B cell (primary cell): ENCODE data around the gene ANKS1A. TPM values are rescaled to one million over a fixed set of nuclear protein-coding genes. Genes with fewer than 3 reads are reported as not detected.

Experiments used
- ATAC-seq: fragments of 200-7000 bp; cut with Tn5 transposase; one replicate; pipeline ENCODE4 v1.10.0; 2021; ENCODE audit warnings: low read depth, mild to moderate bottlenecking, moderate number of reproducible peaks, moderate library complexity
- CTCF ChIA-PET: fragments of 350-600 bp; sonication (Branson Sonifier 250); formaldehyde crosslinking; loops from one replicate; lab custom pipeline; 2021; ENCODE audit warnings: antibody characterized with exemption, inconsistent platforms; lab: Charles Lee
- POLR2A ChIA-PET: fragments of 350-600 bp; sonication (Branson Sonifier 250); formaldehyde crosslinking; loops from one replicate; lab custom pipeline; 2021; ENCODE audit warnings: antibody characterized with exemption; lab: Charles Lee
- DNase-seq: peaks from one replicate; pipeline ENCODE4 v3.0.0; 2013
- H2AFZ ChIP-seq: 2 replicates; pipeline ENCODE4 v1.6.1; 2012; ENCODE audit warnings: mild to moderate bottlenecking, low read depth, low read length; ENCODE audit not compliant: insufficient read depth, poor library complexity, severe bottlenecking
- H3K27ac ChIP-seq, 2 donors: 1 replicate in 1 of 2; 2 replicates in 1 of 2; pipeline ENCODE4 v1.5.1; 2012 to 2013; ENCODE audit warnings: low read length in 2 of 2, mild to moderate bottlenecking in 2 of 2, moderate library complexity in 1 of 2
- H3K27me3 ChIP-seq, 4 experiments: fragments of 200-600 bp in 1 of 4; sonication (generic) in 1 of 4; replicated peaks in 1 of 4; 1 replicate in 2 of 4; 2 replicates in 2 of 4; pipeline versions ENCODE4 v1.6.1 to v1.7.0; 2013 to 2016; ENCODE audit warnings: low read length in 3 of 4, mild to moderate bottlenecking in 2 of 4, mixed read lengths in 1 of 4, moderate library complexity in 1 of 4; ENCODE audit not compliant: insufficient read depth in 4 of 4, control insufficient read depth in 3 of 4; ENCODE audit errors: control extremely low read depth in 1 of 4
- H3K36me3 ChIP-seq, 2 experiments: replicated peaks in 1 of 2; 1 replicate in 1 of 2; 2 replicates in 1 of 2; pipeline versions ENCODE4 v1.6.1 to v1.7.1; 2013; ENCODE audit warnings: low read length in 1 of 2; ENCODE audit not compliant: insufficient read depth in 2 of 2, control insufficient read depth in 1 of 2; ENCODE audit errors: control extremely low read depth in 1 of 2, extremely low read depth in 1 of 2
- H3K4me1 ChIP-seq, 2 donors: fragments of 200-600 bp in 1 of 2; sonication (generic) in 1 of 2; 1 replicate in 1 of 2; 2 replicates in 1 of 2; pipeline versions ENCODE4 v1.5.1 to v1.6.1; 2013 to 2017; ENCODE audit warnings: low read length in 2 of 2; ENCODE audit not compliant: control insufficient read depth in 2 of 2, insufficient read depth in 2 of 2
- H3K4me2 ChIP-seq: replicated peaks from 2 replicates; pipeline ENCODE3; 2012; ENCODE audit warnings: mild to moderate bottlenecking, low read depth, low read length; ENCODE audit not compliant: poor library complexity, severe bottlenecking
- H3K4me3 ChIP-seq, 5 experiments: fragments of 200-600 bp in 1 of 5; sonication (generic) in 1 of 5; 1 replicate in 3 of 5; 2 replicates in 2 of 5; pipeline versions ENCODE4 v1.5.1 to v1.7.0; 2011 to 2016; ENCODE audit warnings: low read length in 4 of 5, mild to moderate bottlenecking in 4 of 5, low read depth in 2 of 5, control low read depth in 1 of 5, moderate library complexity in 1 of 5; ENCODE audit not compliant: insufficient read depth in 1 of 5; ENCODE audit errors: control extremely low read depth in 1 of 5, extremely low read depth in 1 of 5
- H3K79me2 ChIP-seq: fragments of 200-600 bp; sonication (generic); one replicate; pipeline ENCODE4 v1.6.0; 2016; ENCODE audit warnings: low read length; ENCODE audit not compliant: control insufficient read depth, insufficient read depth
- H3K9ac ChIP-seq: fragments of 200-600 bp; sonication (generic); 2 replicates; pipeline ENCODE4 v1.6.1; 2017; ENCODE audit warnings: mild to moderate bottlenecking, low read length, moderate library complexity
- H3K9me3 ChIP-seq, 3 donors: one replicate each; pipeline versions ENCODE4 v1.6.1 to v1.7.1; 2013; ENCODE audit warnings: low read length in 2 of 3; ENCODE audit not compliant: control insufficient read depth in 2 of 3, insufficient read depth in 1 of 3; ENCODE audit errors: control extremely low read depth in 1 of 3
- H4K20me1 ChIP-seq: 2 replicates; pipeline ENCODE4 v1.6.0; 2012; ENCODE audit warnings: mild to moderate bottlenecking, low read length; ENCODE audit not compliant: insufficient read depth, control insufficient read depth, poor library complexity, severe bottlenecking
- H3K27ac Mint-ChIP-seq: one replicate; pipeline ENCODE4 v1.8.0; 2021; ENCODE audit warnings: mixed read lengths
- H3K27me3 Mint-ChIP-seq: one replicate; pipeline ENCODE4 v1.8.0; 2021; ENCODE audit warnings: mixed read lengths
- H3K4me1 Mint-ChIP-seq: one replicate; pipeline ENCODE4 v1.8.0; 2021; ENCODE audit warnings: mixed read lengths
- H3K4me3 Mint-ChIP-seq: one replicate; pipeline ENCODE4 v1.8.0; 2021; ENCODE audit warnings: mixed read lengths
- H3K9me3 Mint-ChIP-seq: one replicate; pipeline ENCODE4 v1.8.0; 2022; ENCODE audit warnings: mixed read lengths; ENCODE audit not compliant: insufficient read depth
- CTCF ChIP-seq: fragments of 200-600 bp; IDR thresholded peaks from one replicate; pipeline ENCODE4 v1.8.0; 2022; ENCODE audit warnings: antibody characterized with exemption, mild to moderate bottlenecking
- EZH2 ChIP-seq: IDR thresholded peaks from 2 replicates; pipeline ENCODE4 v1.6.1; 2012; ENCODE audit warnings: borderline replicate concordance, low read depth, mild to moderate bottlenecking, moderate library complexity, low read length; ENCODE audit not compliant: insufficient read depth, poor library complexity, severe bottlenecking
- WGBS: methylation state at CpG from one replicate; pipeline ENCODE4 v1.1.5; 2013; ENCODE audit warnings: missing lambda C conversion rate; ENCODE audit not compliant: insufficient coverage; 5-methylcytosine and 5-hydroxymethylcytosine counted together
- intact Hi-C: fragments of 100-400 bp; cut with micrococcal nuclease; formaldehyde crosslinking; loops from one replicate; pipeline ENCODE4 v1.10.0; 2022
- polyA plus RNA-seq: library from polyadenylated mRNA; depleted of rRNA; stranded (reverse); fragments of >200 nt; gene quantifications from 2 replicates; pipeline ENCODE4 v1.2.3, GENCODE V29; 2012
- total RNA-seq, 2 donors: library from RNA; stranded (reverse); fragments of 120-200 nt in 1 of 2; gene quantifications; 1 replicate in 1 of 2; 2 replicates in 1 of 2; pipeline versions ENCODE4 v1.2.3 to v1.2.4, GENCODE V29; 2013 to 2022

Gene ANKS1A
- total and polyA plus RNA-seq, 2 donors (not counting 1 experiment from before 2014, with no cell fraction given) = 3.4 to 19.7 TPM

GRCh38 chr6:35092362-35093117, 203.5 kb downstream of the ANKS1A start:
- Histone ChIP-seq H3K36me3 (peaks cover 0 to 5% of the 10 kb centered on the region in 2 experiments), H3K27me3 (no peaks in the 10 kb centered on the region), H3K4me1 (no peaks in the 10 kb centered on the region), H3K4me3 (no peak overlapping the region), H3K9ac (no peak overlapping the region), H3K9me3 (no peaks in the 10 kb centered on the region), H3K27ac (no peak overlapping the region), H4K20me1 (no peaks in the 10 kb centered on the region), H3K4me2 (no peak overlapping the region), H2AFZ (no peak overlapping the region), H3K79me2 (no peaks in the 10 kb centered on the region)
- intact Hi-C loops = no loop called here
- ATAC-seq (no peak), DNase-seq (no peak)
- Mint-ChIP-seq H3K27me3 (no peaks in the 10 kb centered on the region), H3K27ac (no peak overlapping the region), H3K4me3 (no peak overlapping the region), H3K9me3 (no peaks in the 10 kb centered on the region), H3K4me1 (no peaks in the 10 kb centered on the region)
- POLR2A ChIA-PET = no interaction called here
- 98% methylated on average over 5 of the region's 5 CpGs for WGBS
- CTCF ChIA-PET = no interaction called here
- TF ChIP-seq CTCF (no peak), EZH2 (no peak)

GRCh38 chr6:35093118-35093445, 204.0 kb downstream of the ANKS1A start:
- Mint-ChIP-seq H3K27me3 (no peaks in the 10 kb centered on the region), H3K9me3 (no peaks in the 10 kb centered on the region), H3K4me3 (no peak overlapping the region), H3K4me1 (no peaks in the 10 kb centered on the region), H3K27ac (no peak overlapping the region)
- Histone ChIP-seq H2AFZ (no peak overlapping the region), H3K79me2 (no peaks in the 10 kb centered on the region), H3K27me3 (no peaks in the 10 kb centered on the region), H3K4me3 (no peak overlapping the region), H3K9ac (no peak overlapping the region), H3K9me3 (no peaks in the 10 kb centered on the region), H4K20me1 (no peaks in the 10 kb centered on the region), H3K4me2 (no peak overlapping the region), H3K4me1 (no peaks in the 10 kb centered on the region), H3K27ac (no peak overlapping the region), H3K36me3 (peaks cover 0 to 5% of the 10 kb centered on the region in 2 experiments)
- ATAC-seq (no peak), DNase-seq (no peak)
- no peak for TF ChIP-seq EZH2
- TF ChIP-seq CTCF = no peak
- intact Hi-C loops = no loop called here
- CTCF ChIA-PET = no interaction called here
- 100% methylated on average over 2 of the region's 5 CpGs for WGBS
- POLR2A ChIA-PET = no interaction called here
